ENCODE results near the gene RPLP2. TPM values are rescaled to one million over a fixed set of nuclear protein-coding genes. Genes with fewer than 3 reads are reported as not detected.

RPLP2 gene
- total RNA-seq, 1 experiment from 2014 or later, result 3,468 TPM

DNA sequence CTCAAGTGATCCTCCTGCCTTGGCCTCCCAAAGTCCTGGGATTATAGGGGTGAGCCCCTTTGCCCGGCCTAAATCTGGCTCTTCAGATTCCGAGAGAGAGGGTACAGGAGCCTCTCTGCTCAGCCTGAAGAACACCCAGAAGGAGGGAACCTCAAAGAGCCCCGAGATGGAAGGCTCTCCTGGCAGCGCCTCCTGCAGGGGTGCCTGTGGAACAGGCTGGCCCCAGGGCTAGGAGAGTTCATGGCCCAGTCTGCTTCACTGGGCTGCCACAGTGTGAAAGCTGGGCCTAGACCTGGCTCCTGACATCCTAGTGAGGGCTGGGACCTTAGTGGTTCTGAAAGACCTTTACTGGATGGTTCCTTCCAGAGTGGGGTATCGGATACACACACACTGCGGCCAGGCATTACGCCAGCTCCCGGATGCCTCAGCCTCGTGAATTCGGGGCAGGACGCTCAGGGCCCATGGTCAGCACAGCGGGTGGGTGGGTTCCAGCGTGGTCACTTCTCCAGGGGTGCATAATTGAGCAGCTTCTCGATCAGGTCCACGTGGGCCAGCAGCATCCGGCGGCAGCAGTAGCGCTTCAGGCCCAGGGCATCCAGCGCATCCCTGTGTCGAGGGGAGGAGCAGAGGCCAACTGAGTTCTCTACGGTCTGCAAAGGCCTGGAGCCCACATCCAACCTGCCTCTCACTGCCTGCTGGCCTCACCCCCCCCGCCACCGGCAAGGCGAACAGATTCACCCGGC, 30.3 kb downstream of the RPLP2 start:
- no TSS peak for BruUV-seq (replicated peaks)

DNA sequence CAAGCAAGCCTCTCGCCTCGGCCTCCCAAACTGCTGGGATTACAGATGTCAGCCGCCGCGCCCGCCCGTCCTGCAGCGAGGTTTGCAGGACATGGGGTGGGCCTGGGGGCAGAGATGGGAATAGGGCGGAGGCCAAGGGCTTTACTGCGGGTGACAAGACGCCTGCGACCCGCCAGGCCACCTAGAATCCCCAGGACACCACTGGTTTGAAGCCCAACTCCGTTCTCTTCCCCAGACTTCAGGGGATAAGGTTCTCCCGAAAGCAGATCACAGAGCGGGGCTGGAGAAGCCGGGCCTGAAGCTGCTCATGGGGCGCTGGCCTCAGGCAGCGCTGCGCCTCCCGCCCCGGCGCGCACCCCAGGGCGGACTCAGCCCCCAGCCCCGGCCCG, 32.2 kb downstream of the RPLP2 start:
- H3K27ac ChIP-seq (ENCODE audit: low read length), result peak overlapping the region; percentile 92
- TSS peak; percentile 93 for BruUV-seq (replicated peaks)
- TF ChIP-seq POLR2AphosphoS5 (IDR thresholded peaks at IDR 0.05; ENCODE audit: low read depth, low read length) (no peak), SIN3A (IDR thresholded peaks at IDR 0.05; ENCODE audit: borderline replicate concordance, insufficient read depth, low read depth, low read length) (no peak), TCF7L2 (IDR thresholded peaks at IDR 0.05; ENCODE audit: low read depth, low read length) (no peak)
- TF ChIP-seq, protein P1, sequence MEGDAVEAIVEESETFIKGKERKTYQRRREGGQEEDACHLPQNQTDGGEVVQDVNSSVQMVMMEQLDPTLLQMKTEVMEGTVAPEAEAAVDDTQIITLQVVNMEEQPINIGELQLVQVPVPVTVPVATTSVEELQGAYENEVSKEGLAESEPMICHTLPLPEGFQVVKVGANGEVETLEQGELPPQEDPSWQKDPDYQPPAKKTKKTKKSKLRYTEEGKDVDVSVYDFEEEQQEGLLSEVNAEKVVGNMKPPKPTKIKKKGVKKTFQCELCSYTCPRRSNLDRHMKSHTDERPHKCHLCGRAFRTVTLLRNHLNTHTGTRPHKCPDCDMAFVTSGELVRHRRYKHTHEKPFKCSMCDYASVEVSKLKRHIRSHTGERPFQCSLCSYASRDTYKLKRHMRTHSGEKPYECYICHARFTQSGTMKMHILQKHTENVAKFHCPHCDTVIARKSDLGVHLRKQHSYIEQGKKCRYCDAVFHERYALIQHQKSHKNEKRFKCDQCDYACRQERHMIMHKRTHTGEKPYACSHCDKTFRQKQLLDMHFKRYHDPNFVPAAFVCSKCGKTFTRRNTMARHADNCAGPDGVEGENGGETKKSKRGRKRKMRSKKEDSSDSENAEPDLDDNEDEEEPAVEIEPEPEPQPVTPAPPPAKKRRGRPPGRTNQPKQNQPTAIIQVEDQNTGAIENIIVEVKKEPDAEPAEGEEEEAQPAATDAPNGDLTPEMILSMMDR (IDR thresholded peaks at IDR 0.05), result no peak
- TF ChIP-seq, protein P2, sequence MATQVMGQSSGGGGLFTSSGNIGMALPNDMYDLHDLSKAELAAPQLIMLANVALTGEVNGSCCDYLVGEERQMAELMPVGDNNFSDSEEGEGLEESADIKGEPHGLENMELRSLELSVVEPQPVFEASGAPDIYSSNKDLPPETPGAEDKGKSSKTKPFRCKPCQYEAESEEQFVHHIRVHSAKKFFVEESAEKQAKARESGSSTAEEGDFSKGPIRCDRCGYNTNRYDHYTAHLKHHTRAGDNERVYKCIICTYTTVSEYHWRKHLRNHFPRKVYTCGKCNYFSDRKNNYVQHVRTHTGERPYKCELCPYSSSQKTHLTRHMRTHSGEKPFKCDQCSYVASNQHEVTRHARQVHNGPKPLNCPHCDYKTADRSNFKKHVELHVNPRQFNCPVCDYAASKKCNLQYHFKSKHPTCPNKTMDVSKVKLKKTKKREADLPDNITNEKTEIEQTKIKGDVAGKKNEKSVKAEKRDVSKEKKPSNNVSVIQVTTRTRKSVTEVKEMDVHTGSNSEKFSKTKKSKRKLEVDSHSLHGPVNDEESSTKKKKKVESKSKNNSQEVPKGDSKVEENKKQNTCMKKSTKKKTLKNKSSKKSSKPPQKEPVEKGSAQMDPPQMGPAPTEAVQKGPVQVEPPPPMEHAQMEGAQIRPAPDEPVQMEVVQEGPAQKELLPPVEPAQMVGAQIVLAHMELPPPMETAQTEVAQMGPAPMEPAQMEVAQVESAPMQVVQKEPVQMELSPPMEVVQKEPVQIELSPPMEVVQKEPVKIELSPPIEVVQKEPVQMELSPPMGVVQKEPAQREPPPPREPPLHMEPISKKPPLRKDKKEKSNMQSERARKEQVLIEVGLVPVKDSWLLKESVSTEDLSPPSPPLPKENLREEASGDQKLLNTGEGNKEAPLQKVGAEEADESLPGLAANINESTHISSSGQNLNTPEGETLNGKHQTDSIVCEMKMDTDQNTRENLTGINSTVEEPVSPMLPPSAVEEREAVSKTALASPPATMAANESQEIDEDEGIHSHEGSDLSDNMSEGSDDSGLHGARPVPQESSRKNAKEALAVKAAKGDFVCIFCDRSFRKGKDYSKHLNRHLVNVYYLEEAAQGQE (IDR thresholded peaks at IDR 0.05; ENCODE audit: insufficient read depth in 1 of 2, low read depth in 2 of 2, low read length in 1 of 2), result no peak
- H3K4me1 ChIP-seq (ENCODE audit: control insufficient read depth, insufficient read depth, low read length), result peaks cover 73% of the 10 kb centered on the region
- H3K27me3 ChIP-seq (ENCODE audit: control insufficient read depth, insufficient read depth, low read length), result no peaks in the 10 kb centered on the region
- H3K4me3 ChIP-seq (ENCODE audit: low read depth in 2 of 2, low read length in 2 of 2), result peak overlapping the region; percentile 85 to 96
- POLR2A ChIA-PET, result interaction anchor here (1.2 kb wide), 1 partner anchor 32 kb away, joined by 6 read pairs; the partner anchor contains the start of gene RPLP2
- ATAC-seq (no peak), DNase-seq (ENCODE audit: low read depth, low spot score) (no peak)
- intact Hi-C loops (cut with micrococcal nuclease; ENCODE audit: unreplicated experiment), result no loop called here
- CTCF ChIA-PET, result no interaction called here
- H3K36me3 ChIP-seq (ENCODE audit: control insufficient read depth, insufficient read depth, low read length), result no peaks in the 10 kb centered on the region; the same call in 1 of the 2 replicates
- H3K9me3 ChIP-seq (ENCODE audit: control insufficient read depth, insufficient read depth, low read depth, low read length), result no peaks in the 10 kb centered on the region
- in situ Hi-C loops (cut with HindIII; ENCODE audit: low pct_unique_long_range_greater_than_20kb, low sequenced_read_pairs), result no loop called here

More for the DNA sequence above, 30.3 kb downstream of the RPLP2 start:
- TF ChIP-seq, protein P1 (IDR thresholded peaks at IDR 0.05), result peak; percentile 91
- TF ChIP-seq POLR2AphosphoS5 (IDR thresholded peaks at IDR 0.05; ENCODE audit: low read depth, low read length) (peak; percentile 48), SIN3A (IDR thresholded peaks at IDR 0.05; ENCODE audit: borderline replicate concordance, insufficient read depth, low read depth, low read length) (no peak), TCF7L2 (IDR thresholded peaks at IDR 0.05; ENCODE audit: low read depth, low read length) (no peak)
- TF ChIP-seq, protein P2 (IDR thresholded peaks at IDR 0.05; ENCODE audit: insufficient read depth in 1 of 2, low read depth in 2 of 2, low read length in 1 of 2), result no peak
- Histone ChIP-seq H3K4me1 (ENCODE audit: control insufficient read depth, insufficient read depth, low read length) (peaks cover 70% of the 10 kb centered on the region), H3K4me3 (ENCODE audit: low read depth in 2 of 2, low read length in 2 of 2) (peak overlapping the region; percentile 85 to 96), H3K36me3 (ENCODE audit: control insufficient read depth, insufficient read depth, low read length) (peaks cover 5% of the 10 kb centered on the region; the same call in 1 of the 2 replicates), H3K27ac (ENCODE audit: low read length) (peak overlapping the region; percentile 92), H3K27me3 (ENCODE audit: control insufficient read depth, insufficient read depth, low read length) (no peaks in the 10 kb centered on the region), H3K9me3 (ENCODE audit: control insufficient read depth, insufficient read depth, low read depth, low read length) (no peaks in the 10 kb centered on the region)
- CTCF ChIA-PET, result interaction anchor here (0.6 to 1.1 kb wide), 2 partner anchors 58 to 211 kb away, joined by 3 read pairs; no protein-coding TSS in a partner anchor
- in situ Hi-C loops (cut with HindIII; ENCODE audit: low pct_unique_long_range_greater_than_20kb, low sequenced_read_pairs), result no loop called here
- DNase-seq (ENCODE audit: low read depth, low spot score) (no peak), ATAC-seq (no peak)
- intact Hi-C loops (cut with micrococcal nuclease; ENCODE audit: unreplicated experiment), result no loop called here
- POLR2A ChIA-PET, result interaction anchor here (0.5 kb wide), 1 partner anchor 511 kb away, joined by 5 read pairs; no protein-coding TSS in a partner anchor
